Thoracic aorta endothelial cell (primary cell): ENCODE measurements around the gene LUM. TPM values are rescaled to one million over a fixed set of nuclear protein-coding genes. Genes with fewer than 3 reads are reported as not detected.

Source experiments
- total RNA-seq: library from RNA; depleted of rRNA; stranded (reverse); fragments of >200 nt; gene quantifications from 2 replicates; pipeline ENCODE4 v1.2.3, GENCODE V29; 2012

LUM gene, protein sequence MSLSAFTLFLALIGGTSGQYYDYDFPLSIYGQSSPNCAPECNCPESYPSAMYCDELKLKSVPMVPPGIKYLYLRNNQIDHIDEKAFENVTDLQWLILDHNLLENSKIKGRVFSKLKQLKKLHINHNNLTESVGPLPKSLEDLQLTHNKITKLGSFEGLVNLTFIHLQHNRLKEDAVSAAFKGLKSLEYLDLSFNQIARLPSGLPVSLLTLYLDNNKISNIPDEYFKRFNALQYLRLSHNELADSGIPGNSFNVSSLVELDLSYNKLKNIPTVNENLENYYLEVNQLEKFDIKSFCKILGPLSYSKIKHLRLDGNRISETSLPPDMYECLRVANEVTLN
- 1.0 and 2.4 TPM in 2 replicates for total RNA-seq

DNA sequence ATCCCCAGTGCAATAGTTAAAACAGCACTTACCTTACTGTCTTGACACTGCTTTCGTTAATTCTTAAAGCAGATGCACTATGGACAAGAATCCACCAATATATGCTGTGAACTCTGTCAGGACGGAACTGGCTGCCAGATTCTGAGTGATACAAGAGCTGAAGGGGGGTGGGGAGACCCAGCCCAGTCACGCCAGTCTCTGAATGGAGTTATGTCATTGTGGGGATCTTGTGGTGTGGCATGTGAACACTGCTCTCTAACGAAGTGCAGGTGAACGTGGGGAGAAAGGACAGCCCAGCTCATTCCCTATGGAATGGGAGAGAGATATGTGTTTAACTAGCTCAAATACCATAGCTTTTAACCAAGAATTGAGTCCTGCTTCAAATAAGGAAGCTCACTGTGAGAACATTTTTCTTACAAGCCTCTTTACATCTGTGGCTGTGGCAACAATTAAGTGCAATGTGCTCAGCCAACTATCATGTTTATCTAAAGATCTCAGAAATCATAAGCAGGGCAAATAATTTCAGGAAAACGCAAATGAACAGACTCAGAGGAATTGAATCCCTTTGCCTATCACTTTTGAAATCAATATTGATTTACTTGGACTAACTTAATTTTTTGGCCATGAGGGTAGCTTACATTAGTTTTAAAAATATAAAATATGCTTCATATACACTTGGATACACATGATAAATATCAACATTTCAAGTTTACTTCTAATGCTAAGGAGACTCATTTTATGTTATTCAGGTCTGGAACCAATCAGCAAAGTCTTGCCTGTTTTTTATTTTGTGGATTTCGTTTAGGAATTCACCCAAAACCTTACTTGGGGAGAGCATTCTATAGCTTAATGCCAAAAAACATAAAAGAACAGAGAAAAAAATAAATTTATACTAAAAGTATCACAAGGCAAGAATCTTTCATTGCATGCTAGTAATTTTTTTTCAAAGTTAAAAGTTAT, at the start of gene LUM:
Gene LUM (minus strand): TSS at position 129 of the 960 bp plus-strand sequence. CDS start 2,515 bp downstream, outside the sequence.

DNA sequence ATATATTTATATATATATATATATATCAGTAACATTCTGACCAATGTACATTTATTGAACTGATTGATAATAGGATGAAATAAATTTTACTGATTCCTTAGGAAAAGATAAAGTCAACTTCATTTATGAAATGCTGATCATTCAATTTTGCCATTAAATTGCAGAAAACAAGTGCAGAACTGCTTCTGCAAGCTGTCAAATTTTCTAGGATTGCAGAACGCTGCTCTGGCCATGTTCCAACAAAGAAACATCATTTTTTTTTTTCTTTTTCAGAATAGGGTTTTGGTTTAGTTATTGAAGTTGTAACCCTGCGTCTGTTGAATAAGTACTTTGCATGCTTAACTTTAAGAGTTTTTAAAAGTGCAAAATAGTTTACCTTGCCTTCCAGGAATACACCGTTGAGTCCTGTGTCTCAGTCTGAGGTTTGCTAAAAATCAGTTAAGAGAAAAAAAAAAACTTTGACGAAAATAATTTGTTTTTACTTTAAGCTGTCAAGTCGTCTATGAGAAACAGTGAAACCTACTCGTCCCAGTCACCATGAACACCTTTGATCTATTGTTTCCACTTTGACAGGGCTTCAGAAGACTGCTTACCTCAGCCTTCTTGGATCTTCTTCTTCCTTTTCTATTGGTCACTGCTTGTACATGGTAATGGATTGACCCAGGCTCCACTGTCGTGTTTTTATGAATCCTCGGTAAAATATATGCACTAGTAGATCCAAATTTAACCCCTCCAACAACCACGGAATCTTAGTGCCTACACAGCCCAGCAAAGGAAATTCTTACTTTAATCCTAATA, 53.7 kb downstream of the LUM start, which contains the start of gene KERA:
Gene KERA (minus strand): TSS at position 657 of the 798 bp plus-strand sequence. CDS start 1,743 bp downstream, outside the sequence.

Other genes with a start within 250 kb of the LUM start
- not detected in 2 replicates for gene CCER1, start 156.3 kb downstream of the LUM start, total RNA-seq
- not detected in 2 replicates for gene EPYC, start 106.5 kb downstream of the LUM start, total RNA-seq
- not detected in 2 replicates for gene KERA, start 53.5 kb downstream of the LUM start, total RNA-seq
- gene DCN, start 71.3 kb upstream of the LUM start, total RNA-seq: 8.0 and 14.2 TPM in 2 replicates